Bone marrow (tissue), 2 donors: Measurements from ENCODE around the gene RALY.

Source experiments
- DNase-seq, 2 donors: peaks; one replicate each; lab custom pipeline; 2025; lab: John Stamatoyannopoulos, UW

The RALY gene

DNA sequence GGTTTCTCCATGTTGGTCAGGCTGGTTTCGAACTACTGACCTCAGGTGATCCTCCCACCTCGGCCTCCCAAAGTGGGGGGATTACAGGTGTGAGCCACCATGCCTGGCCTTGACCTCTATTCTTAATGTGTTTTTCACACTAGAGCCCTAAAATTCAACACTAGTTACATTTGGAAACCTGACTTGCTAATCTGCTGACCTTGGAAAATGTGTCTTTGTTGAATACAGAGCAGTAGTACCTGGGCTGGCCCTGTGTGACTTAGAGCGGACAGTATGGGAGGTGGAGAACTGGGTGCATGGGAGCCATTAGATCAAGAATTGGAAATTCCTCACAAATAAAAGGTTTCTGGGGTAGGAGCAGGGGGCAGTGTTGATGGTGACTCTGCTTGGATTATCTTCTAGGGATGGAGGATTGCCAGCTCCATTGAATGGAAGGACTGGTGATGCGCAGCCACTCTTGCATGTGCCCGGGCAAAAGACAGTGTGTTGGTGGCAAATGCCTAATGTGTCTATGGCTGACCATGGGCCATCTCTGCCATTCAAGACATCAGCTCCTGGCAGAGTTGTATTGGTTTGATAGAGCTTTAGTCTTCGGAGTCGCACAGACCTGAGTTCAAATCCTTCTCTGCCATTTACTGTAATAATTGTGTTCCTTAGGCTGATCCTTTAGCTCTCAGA is 53.4 kb downstream of the RALY start:
- no peak for DNase-seq

DNA sequence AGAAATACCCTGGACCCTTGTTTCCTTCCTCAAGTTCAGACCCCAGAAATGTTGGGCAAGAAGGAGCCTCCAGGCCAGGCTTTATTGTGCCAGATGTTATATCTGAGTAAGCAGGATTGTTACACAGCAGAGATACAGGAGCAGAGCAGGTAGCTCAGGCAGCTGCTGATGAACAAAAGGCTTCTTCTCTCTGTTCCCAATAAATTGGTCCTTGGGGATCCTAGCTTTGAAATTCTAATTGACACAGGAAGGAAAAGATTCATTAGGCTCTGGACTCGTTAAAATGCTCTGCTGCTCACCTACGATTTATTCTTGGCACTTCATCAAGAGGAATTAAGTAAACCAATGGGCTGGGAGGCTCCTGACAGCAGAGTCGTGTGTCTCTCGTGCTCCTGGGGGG is 54.2 kb downstream of the RALY start:
- DNase-seq: no peak

DNA sequence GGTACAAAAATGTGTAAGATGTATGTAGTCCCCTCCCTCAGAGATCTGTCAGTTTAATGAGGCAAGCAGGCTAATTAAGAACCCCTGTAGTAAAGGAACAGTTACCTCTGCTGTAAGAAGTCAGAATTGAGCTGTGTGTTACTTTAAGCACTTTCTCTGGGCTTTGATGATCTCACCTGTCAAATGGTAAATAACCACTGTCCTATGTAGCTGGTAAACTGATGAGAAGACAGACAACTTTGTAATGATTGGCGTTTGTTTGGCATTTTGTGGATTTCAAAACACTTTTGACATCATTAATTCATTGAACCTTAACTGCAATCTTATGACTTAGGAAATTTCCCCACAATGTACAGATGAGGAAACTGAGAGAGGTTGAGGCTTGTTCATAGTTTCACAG is 55.7 kb downstream of the RALY start:
- DNase-seq: no peak

DNA sequence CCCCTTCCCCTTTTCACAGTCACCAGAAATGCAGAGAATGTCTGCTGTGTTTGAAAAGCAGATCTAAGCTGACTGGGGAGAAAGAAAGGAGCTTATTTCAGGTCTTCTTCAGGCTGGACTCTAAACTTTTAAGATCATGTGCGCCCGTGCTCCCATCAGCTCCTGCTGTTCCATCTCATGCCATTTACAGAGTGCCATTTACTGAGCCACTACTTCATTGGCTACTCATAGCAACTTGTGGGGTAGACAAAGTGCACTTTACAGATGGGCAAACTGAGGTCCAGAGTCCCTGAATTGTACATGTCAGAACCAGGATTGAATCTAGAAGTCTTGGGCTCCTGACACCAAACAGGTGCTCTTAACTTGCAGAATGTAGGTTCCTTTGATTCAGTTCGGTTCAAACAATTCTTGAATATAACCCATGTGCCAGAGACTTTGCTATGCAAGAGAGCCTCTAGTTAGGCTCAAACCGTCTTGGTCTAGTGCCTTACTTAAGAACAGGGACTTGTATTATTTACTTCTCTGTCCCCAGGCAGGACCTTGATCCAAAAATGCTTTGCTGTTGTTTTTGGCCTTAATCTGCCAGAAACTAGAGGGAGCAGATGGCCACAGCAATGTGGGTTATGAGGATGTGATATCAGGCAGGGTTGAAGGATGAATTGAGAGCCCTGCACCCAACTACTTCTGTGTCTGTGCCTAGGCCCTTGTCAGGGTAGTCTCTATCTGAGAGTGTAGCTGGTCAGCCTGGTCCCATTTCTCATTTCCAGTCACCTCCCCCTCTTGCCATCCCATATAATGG is 56.4 kb downstream of the RALY start:
- no peak for DNase-seq

DNA sequence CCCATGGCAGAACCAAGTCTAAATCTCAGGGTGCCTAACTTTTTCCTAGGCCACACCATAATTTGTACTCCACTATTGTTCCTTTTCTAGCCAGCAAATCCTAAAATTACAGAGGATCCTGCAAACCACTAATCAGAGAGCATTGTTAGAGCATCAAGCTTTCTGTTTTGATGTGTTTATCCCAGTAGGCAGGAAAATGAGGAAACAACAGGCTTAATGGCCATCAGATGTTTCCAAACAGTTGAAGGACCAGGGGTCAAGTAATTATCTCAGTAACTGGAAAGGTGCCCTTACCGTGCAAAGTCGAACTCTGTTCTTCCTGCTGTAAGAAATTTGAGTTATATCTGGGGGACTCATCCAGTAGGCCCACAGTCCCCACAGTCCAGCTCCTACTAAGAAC is 58.7 kb downstream of the RALY start:
- DNase-seq: no peak

DNA sequence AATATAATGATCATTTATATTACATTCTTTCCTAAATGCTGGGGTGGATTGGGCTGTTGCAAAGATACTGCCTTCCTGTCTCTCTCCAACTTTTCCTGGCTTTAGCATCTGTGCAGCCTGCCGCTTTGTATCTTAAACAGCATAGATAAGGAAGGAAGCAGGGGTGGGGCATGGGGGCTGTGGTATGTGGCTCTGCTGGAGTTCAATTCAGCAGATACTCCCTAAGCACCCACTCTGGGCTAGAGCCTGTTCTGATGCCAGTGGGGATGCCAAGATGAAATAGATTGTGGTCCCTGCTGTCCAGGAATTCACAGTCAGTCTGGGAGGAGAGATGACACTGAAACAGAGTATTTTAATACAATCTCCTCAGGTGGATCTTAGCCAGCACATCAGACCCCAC is 61.6 kb downstream of the RALY start:
- DNase-seq: no peak

DNA sequence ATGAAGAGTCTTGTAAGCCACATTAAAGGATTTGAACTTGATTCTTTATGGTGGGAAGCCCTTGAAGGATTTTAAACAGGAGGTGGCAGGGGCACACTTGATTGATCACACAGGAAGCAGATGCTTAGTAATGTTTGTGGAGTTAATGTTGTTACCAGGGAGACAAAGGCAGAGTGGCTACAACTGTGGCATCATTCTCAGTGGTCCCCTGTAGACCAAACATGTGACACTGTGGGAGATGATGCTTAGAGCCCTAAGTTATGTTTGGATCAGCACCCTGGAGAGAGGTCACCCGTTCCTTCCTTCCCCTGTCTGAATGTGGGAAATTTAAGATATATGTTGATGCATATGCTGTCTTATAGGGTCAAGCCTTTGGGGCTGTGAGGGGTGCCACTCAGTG is 65.1 kb downstream of the RALY start:
- DNase-seq: peak in 1 of 2 donors; percentile 54

DNA sequence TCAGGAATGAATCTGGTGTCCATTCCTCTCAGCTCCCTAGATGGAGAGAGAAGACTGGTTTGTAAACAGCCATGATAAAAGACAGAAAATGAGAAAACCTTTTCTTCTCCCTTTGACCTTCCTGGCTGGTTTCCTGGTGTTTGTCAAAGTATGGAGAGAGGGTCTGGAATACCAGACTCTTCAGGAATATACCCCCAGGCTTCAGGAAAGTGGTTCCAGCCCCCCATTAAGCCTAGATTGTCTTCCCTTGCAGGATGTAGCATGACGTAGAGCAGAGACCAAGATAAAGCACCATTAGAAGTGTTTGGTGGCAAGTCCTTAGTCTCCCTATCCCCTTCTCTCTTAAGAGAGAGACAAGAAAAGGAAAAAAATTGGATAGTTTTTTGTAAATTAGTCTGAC is 67.3 kb downstream of the RALY start:
- no peak for DNase-seq

DNA sequence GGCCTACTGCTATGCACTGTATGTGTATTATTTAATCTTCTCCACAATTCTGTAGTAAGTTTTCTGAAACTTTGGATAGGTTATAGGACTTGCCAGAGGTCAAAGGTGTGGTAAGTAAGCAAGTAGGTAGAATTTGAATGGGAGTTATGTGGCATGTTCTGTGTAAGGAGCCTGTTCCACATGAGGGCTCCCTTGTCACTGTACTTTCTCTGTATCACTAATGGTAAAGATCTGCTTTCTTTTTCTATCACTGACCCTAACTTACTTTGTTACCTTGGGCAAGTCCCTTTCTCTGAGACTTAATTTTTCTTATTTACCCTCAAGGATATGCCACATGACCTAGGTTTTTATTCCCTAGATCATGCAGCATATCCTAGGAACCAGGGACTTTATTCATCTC is 68.0 kb downstream of the RALY start:
- no peak for DNase-seq

DNA sequence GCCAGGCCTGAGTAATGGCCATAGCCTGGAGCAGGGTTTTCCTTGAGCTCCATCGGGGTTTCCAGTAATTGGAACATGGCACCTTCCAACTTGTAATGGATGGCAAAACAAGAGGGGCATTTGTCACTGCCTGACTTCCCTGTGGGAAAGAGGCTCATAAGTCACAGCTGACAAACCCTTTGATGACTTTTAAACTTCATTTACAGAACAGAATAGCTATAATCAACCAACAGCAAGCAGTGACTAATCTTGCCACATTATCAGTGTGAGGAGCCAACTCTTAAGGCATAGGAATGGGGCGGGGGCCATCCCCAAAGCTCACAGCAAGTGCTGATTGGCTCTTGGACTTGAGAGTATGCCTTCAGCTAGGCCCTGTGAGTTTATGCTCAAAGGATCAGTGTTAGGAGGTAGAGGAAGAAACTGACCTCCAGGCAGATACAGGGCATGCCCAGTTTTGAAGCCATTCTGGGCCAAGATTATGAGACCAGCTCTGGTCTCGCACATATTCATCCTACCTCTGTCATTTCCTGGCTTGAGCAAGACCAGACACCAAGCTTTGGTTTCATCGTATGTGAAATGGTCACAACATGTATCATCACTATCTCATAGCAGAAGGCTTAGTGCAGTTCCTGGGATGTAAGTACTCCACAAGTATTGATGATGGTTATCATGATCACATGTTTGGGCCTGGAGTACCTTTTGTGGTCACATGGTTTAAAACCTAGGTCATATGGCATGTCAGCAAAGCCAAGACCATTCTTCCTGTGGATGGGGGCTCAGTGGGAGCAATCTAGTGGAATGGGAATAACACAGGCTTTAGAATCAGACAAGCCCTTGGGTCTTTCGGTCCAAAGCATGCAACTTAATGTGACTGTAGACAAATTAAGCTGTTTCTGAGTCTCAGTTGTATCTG is 69.1 kb downstream of the RALY start:
- DNase-seq: peak in 1 of 2 donors; percentile 7

DNA sequence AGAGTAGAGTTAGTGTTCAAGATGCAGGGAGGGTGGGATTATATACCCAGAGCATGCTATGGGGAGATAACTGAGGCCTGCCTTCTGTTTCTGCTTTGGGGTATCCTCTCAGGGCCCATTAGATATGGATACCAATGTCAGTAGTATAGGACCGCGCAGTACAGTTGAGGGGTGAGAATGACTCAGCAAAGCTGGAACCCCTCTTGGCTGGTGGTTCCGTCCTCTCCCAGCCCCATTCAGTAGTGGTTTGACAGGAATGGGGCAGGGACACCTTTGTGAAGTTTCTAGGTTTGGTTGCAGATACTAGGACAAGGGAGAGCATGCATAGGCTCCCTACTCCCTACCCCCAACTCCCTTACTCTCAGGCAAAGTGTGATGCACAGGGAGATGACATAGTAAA is 70.6 kb downstream of the RALY start:
- DNase-seq: no peak

DNA sequence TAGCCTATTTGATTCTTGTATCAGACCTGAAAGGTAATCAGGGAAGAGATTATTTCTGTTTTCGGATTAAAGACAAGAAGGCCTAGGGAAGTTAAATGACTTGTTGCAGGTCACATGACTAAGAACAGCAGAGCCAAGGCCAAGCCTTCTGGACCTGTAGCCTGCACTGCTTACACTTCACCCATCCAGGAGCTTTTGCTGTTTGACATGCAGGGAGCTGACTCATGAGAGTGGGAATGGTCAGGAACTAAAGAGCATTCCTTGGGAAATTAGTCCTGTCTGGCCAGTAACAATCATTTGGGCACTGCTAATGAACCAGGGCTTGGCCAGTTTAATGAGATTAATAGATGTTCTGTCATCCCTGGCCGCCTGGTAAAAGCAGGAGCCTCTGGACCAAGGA is 71.5 kb downstream of the RALY start:
- DNase-seq: no peak

DNA sequence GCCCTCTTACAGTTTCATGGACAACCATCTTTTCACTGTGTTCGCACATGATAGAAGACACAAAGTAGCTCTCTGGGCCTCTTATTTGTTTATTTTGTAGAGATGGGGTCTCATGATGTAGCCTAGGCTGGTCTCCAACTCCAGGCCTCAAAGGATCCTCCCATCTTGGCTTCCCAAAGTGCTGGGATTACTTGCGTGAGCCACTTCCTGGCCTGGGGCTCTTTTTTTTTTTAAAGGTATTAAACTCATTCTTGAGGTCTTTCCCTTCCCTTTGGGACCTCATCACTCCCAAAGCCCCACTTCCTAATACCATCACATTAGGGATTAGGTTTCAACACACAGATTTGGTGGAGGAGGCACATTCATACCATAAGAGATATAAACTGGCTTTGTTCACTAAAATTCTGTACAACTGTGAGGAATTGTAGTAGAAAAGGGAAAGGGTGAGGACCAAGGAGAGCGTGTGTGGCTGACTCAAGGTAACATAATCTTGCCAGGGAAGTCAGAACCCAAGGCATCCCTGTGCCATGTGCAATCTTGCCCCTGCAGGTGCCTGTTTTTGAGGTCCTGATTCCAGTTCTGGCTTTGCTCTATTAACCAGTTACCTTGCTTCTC is 72.9 kb downstream of the RALY start:
- no peak for DNase-seq

DNA sequence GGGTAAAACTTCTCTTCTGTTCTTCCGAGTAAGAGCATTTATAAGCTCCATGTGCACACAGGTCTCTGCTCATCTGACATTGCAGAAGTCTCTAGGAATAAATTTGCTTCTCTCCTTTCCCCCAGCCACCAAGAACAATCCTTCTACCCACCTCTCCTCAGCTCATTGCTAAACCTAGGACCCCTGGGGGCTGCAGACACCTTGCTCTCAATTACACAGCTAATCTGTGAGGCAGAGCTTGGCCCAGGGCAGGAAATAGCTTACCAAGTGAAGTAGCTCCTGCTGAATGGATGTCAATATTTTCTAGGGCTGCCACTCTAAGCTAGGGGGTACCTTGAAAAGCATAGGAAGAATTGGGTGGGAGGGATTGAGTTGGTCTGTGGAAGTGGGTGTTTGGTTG is 74.3 kb downstream of the RALY start:
- DNase-seq: no peak

DNA sequence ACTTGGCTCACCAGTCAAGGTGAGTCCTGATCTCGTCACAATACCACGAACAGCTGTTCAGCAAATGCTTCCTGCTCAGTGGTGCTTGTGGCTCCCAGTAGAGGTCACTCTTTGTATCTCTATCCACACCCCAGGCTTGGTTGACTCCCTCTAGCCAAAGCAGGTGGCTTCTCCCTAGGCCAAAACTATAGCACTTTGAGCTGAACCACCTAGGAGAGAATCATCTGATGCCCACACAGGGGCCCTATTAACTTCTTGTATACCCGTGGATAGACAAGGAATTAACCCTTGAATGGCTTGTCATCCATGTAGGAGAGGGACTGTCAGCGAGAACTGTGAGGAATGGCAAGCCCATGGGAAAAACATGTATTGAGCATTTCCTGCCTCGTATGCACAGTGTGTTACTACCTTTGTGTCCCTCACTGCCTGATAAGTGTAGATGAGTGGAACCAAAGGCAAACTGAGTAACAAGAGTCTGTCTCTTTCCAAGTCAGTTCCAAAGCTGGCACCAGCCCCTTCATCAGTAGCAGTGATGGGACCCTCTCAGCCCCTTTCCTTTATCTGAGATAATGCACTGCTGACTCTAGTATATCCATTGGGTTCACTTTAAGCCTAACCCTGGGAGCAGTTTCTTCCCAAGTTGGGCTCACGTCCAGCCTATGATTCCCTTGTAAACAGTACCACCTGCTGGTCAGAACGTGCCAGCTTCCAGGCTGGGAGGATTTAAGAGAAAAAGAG is 75.8 kb downstream of the RALY start:
- peak; percentile 8 to 44 for DNase-seq

DNA sequence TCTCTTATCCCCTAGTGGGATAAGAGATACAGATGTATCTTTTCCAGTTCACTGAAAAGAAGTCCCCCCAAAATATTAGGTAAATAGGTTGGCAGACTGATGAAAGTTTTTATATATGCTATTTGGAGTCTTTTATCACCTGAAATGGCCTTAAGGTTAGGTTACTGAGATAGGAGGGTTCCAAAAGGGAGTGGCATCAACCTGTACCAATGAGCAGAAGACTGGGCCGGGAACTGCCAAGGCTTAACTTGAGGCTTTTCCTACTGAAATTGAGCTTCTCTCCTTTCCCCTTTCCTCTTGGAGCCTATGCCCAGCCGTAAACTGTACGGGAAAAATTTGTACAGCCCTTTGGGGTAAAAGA is 76.3 kb downstream of the RALY start:
- DNase-seq: no peak

DNA sequence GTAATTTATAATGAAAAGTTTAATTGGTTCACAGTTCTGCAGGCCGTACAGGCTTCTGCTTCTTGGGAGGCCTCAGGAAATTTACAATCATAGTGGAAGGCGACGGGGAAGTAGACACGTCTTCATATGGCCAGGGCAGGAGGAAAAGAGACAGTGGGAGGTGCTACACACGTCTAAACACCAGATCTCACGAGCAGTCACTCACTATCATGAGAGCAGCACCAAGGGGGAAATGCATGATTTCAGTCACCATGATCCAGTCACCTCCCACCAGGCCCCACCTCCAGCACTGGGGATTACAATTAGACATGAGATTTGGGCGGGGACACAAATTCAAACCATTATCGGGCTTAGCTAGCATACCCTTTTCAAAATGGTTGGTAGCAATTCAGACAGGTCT is 77.1 kb downstream of the RALY start:
- no peak for DNase-seq

DNA sequence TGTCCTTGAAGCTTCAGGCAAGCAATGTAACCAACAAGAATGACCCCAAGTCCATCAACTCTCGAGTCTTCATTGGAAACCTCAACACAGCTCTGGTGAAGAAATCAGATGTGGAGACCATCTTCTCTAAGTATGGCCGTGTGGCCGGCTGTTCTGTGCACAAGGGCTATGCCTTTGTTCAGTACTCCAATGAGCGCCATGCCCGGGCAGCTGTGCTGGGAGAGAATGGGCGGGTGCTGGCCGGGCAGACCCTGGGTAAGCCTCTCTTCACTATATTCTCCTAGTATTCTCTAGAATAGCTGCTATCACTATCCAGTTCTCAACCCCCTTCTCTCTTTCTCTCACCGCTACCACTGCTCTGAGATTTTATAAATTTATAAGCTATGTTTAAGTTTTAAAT is 78.4 kb downstream of the RALY start:
- no peak for DNase-seq

DNA sequence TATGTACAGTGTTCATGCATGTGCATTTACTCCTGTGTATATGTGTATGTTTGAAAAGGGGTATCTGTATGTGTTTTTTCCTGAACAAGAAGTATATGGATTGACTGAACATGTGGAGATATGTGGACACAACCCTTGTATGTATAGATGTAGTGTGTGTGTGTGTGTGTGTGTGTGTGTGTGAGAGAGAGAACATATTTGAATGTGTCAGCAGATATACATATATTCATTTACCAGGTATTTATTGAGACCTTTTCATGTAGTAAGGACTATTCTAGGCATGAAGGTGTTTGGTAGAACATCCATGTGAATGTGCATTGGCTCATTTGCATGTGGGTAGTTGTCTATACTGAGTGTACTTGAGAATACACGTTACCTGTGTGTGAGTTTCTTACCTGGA is 79.1 kb downstream of the RALY start:
- no peak for DNase-seq

DNA sequence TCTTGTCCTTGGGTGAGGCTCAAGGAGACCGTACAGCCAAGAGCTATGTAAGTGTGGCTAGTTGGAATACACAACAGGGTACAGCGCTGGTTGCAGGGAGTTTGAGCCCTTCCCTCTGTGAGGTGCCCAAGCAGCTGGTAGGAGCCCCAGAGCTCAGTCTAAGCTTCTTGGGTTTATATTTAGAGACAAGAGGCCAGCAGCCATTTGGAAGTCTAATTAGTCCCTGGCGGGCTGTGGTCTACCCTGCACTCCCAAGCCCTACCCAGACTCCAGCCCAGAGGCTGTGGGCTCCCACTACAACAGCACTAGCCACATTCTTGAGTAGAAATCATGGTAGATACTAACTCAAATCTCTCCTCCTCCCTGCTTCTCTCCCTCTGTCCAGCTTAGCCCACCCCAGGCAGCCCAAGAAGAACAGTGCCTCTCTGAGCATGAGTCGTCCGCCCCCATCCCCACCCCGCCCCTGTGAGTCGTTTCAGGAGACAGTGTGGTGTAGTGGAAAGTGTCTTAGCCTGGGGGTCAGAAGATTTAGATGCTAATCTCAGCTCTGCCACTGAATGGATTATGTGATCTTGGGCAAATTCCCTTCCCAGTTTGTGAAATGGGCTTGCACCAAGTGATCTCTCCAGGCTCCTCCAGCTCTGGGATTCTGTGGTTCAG is 80.5 kb downstream of the RALY start:
- peak in 1 of 2 donors; percentile 4 for DNase-seq

DNA sequence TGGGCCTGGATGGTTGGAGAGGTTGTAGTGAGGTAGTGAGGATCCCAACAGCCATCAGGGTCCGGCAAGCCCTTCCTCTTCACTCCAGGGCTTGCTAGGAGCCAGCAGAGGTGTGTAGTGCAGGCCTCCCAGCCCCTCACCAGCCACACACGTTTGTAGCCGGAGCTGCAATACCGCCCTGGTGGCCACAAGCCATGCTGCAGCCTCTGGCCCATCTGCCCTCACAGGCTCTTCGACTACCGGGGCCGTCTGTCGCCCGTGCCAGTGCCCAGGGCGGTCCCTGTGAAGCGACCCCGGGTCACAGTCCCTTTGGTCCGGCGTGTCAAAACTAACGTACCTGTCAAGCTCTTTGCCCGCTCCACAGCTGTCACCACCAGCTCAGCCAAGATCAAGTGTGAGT is 81.9 kb downstream of the RALY start:
- no peak for DNase-seq
